ENCODE data around the gene SLC35A4.
"Not testable (repeated sequence)": the region's sequence is repeated elsewhere in the genome, so short reads cannot be mapped to it uniquely, and the experiment has no call there.

The SLC35A4 gene

GRCh38 chr5:140590861-140591260, 26.2 kb downstream of the SLC35A4 start:
- no peak overlapping the region for H3K27ac Mint-ChIP-seq
- H3K4me1 Mint-ChIP-seq (ENCODE audit: low read depth) = no peaks in the 10 kb centered on the region
- H3K4me3 Mint-ChIP-seq = no peak overlapping the region

GRCh38 chr5:140591747-140592372, 27.2 kb downstream of the SLC35A4 start:
- peaks cover 1% of the 10 kb centered on the region for H3K27me3 Mint-ChIP-seq (ENCODE audit: low read depth)
- no peaks in the 10 kb centered on the region for H3K9me3 Mint-ChIP-seq
- no peak overlapping the region for H3K27ac Mint-ChIP-seq
- DNase-seq (ENCODE audit: low spot score) = no peak
- no peak overlapping the region for H3K4me3 Mint-ChIP-seq
- no peaks in the 10 kb centered on the region for H3K4me1 Mint-ChIP-seq (ENCODE audit: low read depth)
- H3K36me3 Mint-ChIP-seq (ENCODE audit: low read depth) = no peaks in the 10 kb centered on the region

More at GRCh38 chr5:140590861-140591260, 26.2 kb downstream of the SLC35A4 start:
- H3K36me3 Mint-ChIP-seq (ENCODE audit: low read depth) = no peaks in the 10 kb centered on the region
- DNase-seq (ENCODE audit: low spot score) = no peak
- no peaks in the 10 kb centered on the region for H3K9me3 Mint-ChIP-seq
- peaks cover 7% of the 10 kb centered on the region for H3K27me3 Mint-ChIP-seq (ENCODE audit: low read depth)

- H3K4me1 Mint-ChIP-seq (ENCODE audit: low read depth); H3K4me3 Mint-ChIP-seq; H3K36me3 Mint-ChIP-seq (ENCODE audit: low read depth); H3K27ac Mint-ChIP-seq; DNase-seq (ENCODE audit: low spot score); H3K9me3 Mint-ChIP-seq; H3K27me3 Mint-ChIP-seq (ENCODE audit: low read depth): not testable (repeated sequence)
Observed at GRCh38 chr5:140593070-140593469, 28.4 kb downstream of the SLC35A4 start.

- DNase-seq (ENCODE audit: low spot score) = no peak
- H3K4me1 Mint-ChIP-seq (ENCODE audit: low read depth) = no peaks in the 10 kb centered on the region
- no peak overlapping the region for H3K4me3 Mint-ChIP-seq
- no peak overlapping the region for H3K27ac Mint-ChIP-seq
- no peaks in the 10 kb centered on the region for H3K36me3 Mint-ChIP-seq (ENCODE audit: low read depth)
- H3K27me3 Mint-ChIP-seq (ENCODE audit: low read depth) = peaks cover 4% of the 10 kb centered on the region
- no peaks in the 10 kb centered on the region for H3K9me3 Mint-ChIP-seq
Observed at GRCh38 chr5:140594169-140594568, 29.5 kb downstream of the SLC35A4 start.

GRCh38 chr5:140595538-140596300, 31.1 kb downstream of the SLC35A4 start:
- Mint-ChIP-seq H3K36me3 (ENCODE audit: low read depth) (no peaks in the 10 kb centered on the region), H3K4me3 (no peak overlapping the region), H3K4me1 (ENCODE audit: low read depth) (no peaks in the 10 kb centered on the region), H3K9me3 (no peaks in the 10 kb centered on the region), H3K27ac (no peak overlapping the region), H3K27me3 (ENCODE audit: low read depth) (peaks cover 5% of the 10 kb centered on the region)
- no peak for DNase-seq (ENCODE audit: low spot score)

GRCh38 chr5:140596321-140596741, 31.7 kb downstream of the SLC35A4 start:
- Mint-ChIP-seq H3K9me3 (no peaks in the 10 kb centered on the region), H3K4me3 (no peak overlapping the region), H3K36me3 (ENCODE audit: low read depth) (no peaks in the 10 kb centered on the region), H3K27me3 (ENCODE audit: low read depth) (peaks cover 5% of the 10 kb centered on the region), H3K4me1 (ENCODE audit: low read depth) (no peaks in the 10 kb centered on the region), H3K27ac (no peak overlapping the region)
- DNase-seq (ENCODE audit: low spot score) = no peak

- Mint-ChIP-seq H3K4me3 (no peak overlapping the region), H3K9me3 (no peaks in the 10 kb centered on the region), H3K36me3 (ENCODE audit: low read depth) (no peaks in the 10 kb centered on the region), H3K27ac (no peak overlapping the region), H3K4me1 (ENCODE audit: low read depth) (no peaks in the 10 kb centered on the region), H3K27me3 (ENCODE audit: low read depth) (peaks cover 5% of the 10 kb centered on the region)
- no peak for DNase-seq (ENCODE audit: low spot score)
Observed at GRCh38 chr5:140598836-140599235, 34.2 kb downstream of the SLC35A4 start.

GRCh38 chr5:140600096-140600495, 35.5 kb downstream of the SLC35A4 start:
- H3K27ac Mint-ChIP-seq = no peak overlapping the region
- peaks cover 5% of the 10 kb centered on the region for H3K27me3 Mint-ChIP-seq (ENCODE audit: low read depth)
- DNase-seq (ENCODE audit: low spot score) = no peak
- no peaks in the 10 kb centered on the region for H3K36me3 Mint-ChIP-seq (ENCODE audit: low read depth)
- no peaks in the 10 kb centered on the region for H3K9me3 Mint-ChIP-seq
- no peak overlapping the region for H3K4me3 Mint-ChIP-seq
- no peaks in the 10 kb centered on the region for H3K4me1 Mint-ChIP-seq (ENCODE audit: low read depth)

- H3K4me1 Mint-ChIP-seq (ENCODE audit: low read depth) = no peaks in the 10 kb centered on the region
- H3K9me3 Mint-ChIP-seq = no peaks in the 10 kb centered on the region
- no peak overlapping the region for H3K4me3 Mint-ChIP-seq
- H3K27ac Mint-ChIP-seq = no peak overlapping the region
- H3K27me3 Mint-ChIP-seq (ENCODE audit: low read depth) = peaks cover 5% of the 10 kb centered on the region
- H3K36me3 Mint-ChIP-seq (ENCODE audit: low read depth) = no peaks in the 10 kb centered on the region
- DNase-seq (ENCODE audit: low spot score) = no peak
Observed at GRCh38 chr5:140602147-140602546, 37.5 kb downstream of the SLC35A4 start.

GRCh38 chr5:140603446-140603698, 38.7 kb downstream of the SLC35A4 start:
- H3K27me3 Mint-ChIP-seq (ENCODE audit: low read depth); H3K36me3 Mint-ChIP-seq (ENCODE audit: low read depth); DNase-seq (ENCODE audit: low spot score); H3K9me3 Mint-ChIP-seq; H3K4me1 Mint-ChIP-seq (ENCODE audit: low read depth); H3K4me3 Mint-ChIP-seq; H3K27ac Mint-ChIP-seq: not testable (repeated sequence)

- Mint-ChIP-seq H3K36me3 (ENCODE audit: low read depth) (no peaks in the 10 kb centered on the region), H3K27ac (no peak overlapping the region), H3K4me3 (no peak overlapping the region), H3K4me1 (ENCODE audit: low read depth) (no peaks in the 10 kb centered on the region), H3K27me3 (ENCODE audit: low read depth) (peaks cover 5% of the 10 kb centered on the region), H3K9me3 (no peaks in the 10 kb centered on the region)
- no peak for DNase-seq (ENCODE audit: low spot score)
Observed at GRCh38 chr5:140603734-140604133, 39.1 kb downstream of the SLC35A4 start.

GRCh38 chr5:140605879-140606278, 41.3 kb downstream of the SLC35A4 start:
- no peak overlapping the region for H3K27ac Mint-ChIP-seq
- peaks cover 1% of the 10 kb centered on the region for H3K27me3 Mint-ChIP-seq (ENCODE audit: low read depth)
- H3K4me3 Mint-ChIP-seq = no peak overlapping the region
- no peaks in the 10 kb centered on the region for H3K9me3 Mint-ChIP-seq
- no peak for DNase-seq (ENCODE audit: low spot score)
- H3K4me1 Mint-ChIP-seq (ENCODE audit: low read depth) = no peaks in the 10 kb centered on the region
- H3K36me3 Mint-ChIP-seq (ENCODE audit: low read depth) = no peaks in the 10 kb centered on the region

GRCh38 chr5:140607031-140607430, 42.4 kb downstream of the SLC35A4 start:
- no peak overlapping the region for H3K4me3 Mint-ChIP-seq
- H3K4me1 Mint-ChIP-seq (ENCODE audit: low read depth) = peaks cover 5% of the 10 kb centered on the region
- H3K9me3 Mint-ChIP-seq = no peaks in the 10 kb centered on the region
- no peak for DNase-seq (ENCODE audit: low spot score)
- no peak overlapping the region for H3K27ac Mint-ChIP-seq
- no peaks in the 10 kb centered on the region for H3K36me3 Mint-ChIP-seq (ENCODE audit: low read depth)
- H3K27me3 Mint-ChIP-seq (ENCODE audit: low read depth) = peaks cover 1% of the 10 kb centered on the region

GRCh38 chr5:140608722-140609121, 44.1 kb downstream of the SLC35A4 start:
- H3K4me1 Mint-ChIP-seq (ENCODE audit: low read depth) = peaks cover 6% of the 10 kb centered on the region
- no peaks in the 10 kb centered on the region for H3K9me3 Mint-ChIP-seq
- no peak overlapping the region for H3K27ac Mint-ChIP-seq
- no peak overlapping the region for H3K4me3 Mint-ChIP-seq
- H3K27me3 Mint-ChIP-seq (ENCODE audit: low read depth) = peaks cover 1% of the 10 kb centered on the region
- no peak for DNase-seq (ENCODE audit: low spot score)
- no peaks in the 10 kb centered on the region for H3K36me3 Mint-ChIP-seq (ENCODE audit: low read depth)

GRCh38 chr5:140609126-140609525, 44.5 kb downstream of the SLC35A4 start:
- Mint-ChIP-seq H3K36me3 (ENCODE audit: low read depth) (no peaks in the 10 kb centered on the region), H3K9me3 (no peaks in the 10 kb centered on the region), H3K4me1 (ENCODE audit: low read depth) (peaks cover 6% of the 10 kb centered on the region), H3K4me3 (no peak overlapping the region), H3K27me3 (ENCODE audit: low read depth) (peaks cover 1% of the 10 kb centered on the region), H3K27ac (no peak overlapping the region)
- DNase-seq (ENCODE audit: low spot score) = no peak

Data from T-helper 2 cell treated with Interferon-gamma antibody and Interleukin-4, amounts not matched to agents 5 μg/mL and 100 μg/mL, for 36 hours (primary cell).